NCI-H510A (cell line): ENCODE data around the gene GPD2.
"Not testable (repeated sequence)": the region's sequence is repeated elsewhere in the genome, so short reads cannot be mapped to it uniquely, and the experiment has no call there.

ENCODE experiments used
- DNase-seq: peaks from one replicate; lab custom pipeline; 2025; lab: John Stamatoyannopoulos, UW

GPD2 gene

GRCh38 chr2:156590085-156590739 lies 154.0 kb downstream of the GPD2 start:
- no peak for DNase-seq

DNA sequence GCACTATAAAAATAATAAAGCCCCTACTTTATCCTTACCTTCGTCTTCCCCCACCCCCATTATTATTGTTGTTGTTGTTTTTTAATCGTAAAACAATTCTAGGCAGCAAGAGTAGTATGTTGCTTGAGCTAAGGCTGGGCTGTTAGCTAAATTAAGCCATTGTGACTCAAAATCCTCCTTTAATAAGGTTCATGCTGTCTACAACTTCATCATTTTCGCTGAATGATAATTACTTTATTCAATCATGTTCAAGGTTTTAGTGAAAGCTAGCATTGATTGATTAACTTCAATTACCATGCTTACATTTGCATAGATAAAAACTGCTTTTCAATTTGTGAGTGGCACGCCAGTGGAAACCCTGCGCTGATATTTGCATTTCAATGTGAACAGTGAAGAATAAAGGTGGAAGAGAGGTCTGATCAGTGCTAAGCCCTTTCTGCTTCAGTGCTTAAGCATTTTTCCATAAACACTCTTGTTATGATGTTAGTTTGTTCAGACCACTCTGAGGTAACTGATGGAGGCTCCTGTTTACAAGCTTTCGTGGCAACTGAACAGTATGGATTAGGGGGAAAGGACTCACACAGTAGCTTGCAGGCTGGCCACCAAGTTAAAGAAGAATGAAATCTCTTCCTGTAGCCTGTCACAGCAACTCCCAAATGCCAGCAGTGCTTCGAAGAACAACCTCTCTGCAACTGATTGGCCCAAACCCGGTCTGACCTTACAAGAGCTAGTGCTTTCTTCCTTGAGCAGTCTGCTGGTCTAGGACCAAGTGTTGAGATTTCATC lies 156.8 kb downstream of the GPD2 start:
- no peak for DNase-seq

DNA sequence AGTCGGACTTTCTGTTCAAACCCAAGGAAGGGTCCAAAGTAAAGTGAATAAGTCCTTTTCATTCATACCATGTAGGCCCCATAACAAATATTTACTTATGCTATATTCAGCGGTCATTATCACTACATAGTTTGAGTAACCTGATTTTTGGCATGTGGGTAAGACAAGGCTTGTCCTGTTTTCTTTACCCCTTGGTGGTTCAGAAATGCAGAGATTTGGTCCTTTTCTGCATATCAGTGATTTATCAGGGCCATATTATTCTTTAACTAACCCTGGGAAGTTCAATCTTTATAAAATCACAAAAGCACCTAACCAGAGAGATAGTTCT lies 157.4 kb downstream of the GPD2 start:
- no peak for DNase-seq

GRCh38 chr2:156598563-156598962 lies 162.4 kb downstream of the GPD2 start:
- DNase-seq = no peak

DNA sequence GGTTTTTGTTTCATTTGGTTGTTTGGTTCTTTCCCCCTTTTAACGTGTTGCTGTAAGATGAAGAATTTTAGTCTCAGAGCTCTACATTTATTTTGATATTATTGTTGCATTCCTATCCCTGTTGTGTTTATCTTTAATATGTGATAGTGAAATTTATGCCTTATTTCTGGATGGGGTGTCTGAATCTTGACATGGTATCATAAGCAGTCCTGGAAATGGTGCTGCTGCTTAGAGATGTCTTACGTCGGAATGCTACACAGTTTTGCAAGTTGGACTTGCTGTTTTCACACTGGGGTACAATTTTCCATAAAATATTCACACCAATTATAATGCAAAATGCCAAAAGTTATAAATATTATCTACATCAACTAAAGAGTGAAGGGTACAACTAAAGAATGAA lies 164.0 kb downstream of the GPD2 start:
- DNase-seq = no peak

DNA sequence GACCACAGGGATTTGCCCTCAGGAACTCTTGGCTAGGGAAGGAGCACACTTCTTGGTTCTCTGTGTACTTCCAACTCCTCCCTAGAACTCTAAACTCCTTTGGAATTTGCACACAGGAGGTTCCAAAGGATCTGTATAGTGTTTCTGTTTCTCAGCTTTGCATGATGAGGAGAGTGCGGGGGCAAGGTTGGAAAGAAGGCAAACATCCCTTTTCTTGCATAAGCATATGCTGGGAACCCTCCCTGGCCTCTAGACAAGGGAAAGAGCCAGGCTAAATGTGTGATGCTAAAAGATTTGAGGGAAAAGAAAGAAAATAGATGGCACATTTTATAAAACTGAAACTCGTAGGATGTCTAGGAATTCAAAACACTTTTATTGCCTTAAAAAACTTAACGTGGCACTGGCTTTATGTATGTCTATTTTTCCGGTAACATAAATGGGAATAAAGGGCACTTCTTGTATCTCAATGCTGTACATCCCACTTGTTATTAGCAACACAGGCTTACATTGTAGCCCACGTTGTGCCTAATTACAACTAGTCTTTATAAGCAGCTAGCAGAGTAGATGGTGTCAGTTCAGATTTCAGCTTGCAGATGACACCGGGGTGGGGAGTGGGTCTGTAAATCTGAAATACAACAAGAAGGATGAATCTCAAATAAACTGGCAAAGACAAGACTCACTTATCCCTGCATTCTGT lies 165.8 kb downstream of the GPD2 start:
- DNase-seq = no peak

DNA sequence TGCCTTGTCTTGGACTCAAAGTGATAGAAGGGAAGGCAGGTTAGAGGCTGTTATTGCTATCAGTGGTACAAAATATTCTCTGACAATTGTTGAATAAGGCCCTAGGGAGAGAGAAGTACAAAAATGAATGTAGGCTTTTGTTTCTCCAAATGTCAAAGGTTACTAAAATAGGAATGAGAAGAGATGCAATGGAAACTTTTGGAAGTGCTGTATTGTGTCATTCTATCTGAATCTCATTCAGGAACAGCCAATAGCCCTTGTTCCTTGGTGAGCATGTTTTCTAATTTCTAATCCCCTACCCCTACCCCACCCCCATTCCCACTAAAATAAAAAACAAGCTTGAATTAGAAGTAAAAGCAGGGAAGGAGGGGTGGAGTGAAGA lies 166.4 kb downstream of the GPD2 start:
- DNase-seq = no peak

GRCh38 chr2:156615836-156616322 lies 179.7 kb downstream of the GPD2 start:
- no peak for DNase-seq

DNA sequence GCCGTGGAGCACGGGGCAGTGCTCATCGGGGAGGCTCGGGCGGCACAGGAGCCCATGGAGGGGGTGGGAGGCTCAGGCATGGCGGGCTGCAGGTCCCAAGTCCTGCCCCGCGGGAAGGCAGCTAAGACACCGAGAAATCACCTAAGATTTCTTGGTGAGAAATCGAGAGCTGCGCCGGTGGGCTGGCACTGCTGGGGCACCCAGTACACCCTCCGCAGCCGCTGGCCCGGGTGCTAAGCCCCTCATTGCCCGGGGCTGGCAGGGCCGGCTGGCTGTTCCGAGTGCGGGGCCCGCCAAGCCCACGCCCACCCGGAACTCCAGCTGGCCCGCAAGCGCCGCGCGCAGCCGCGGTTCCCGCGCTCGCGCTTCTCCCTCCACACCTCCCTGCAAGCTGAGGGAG lies 181.9 kb downstream of the GPD2 start:
- not testable (repeated sequence) for DNase-seq

GRCh38 chr2:156619021-156619539 lies 182.9 kb downstream of the GPD2 start:
- DNase-seq = peak; percentile 20

DNA sequence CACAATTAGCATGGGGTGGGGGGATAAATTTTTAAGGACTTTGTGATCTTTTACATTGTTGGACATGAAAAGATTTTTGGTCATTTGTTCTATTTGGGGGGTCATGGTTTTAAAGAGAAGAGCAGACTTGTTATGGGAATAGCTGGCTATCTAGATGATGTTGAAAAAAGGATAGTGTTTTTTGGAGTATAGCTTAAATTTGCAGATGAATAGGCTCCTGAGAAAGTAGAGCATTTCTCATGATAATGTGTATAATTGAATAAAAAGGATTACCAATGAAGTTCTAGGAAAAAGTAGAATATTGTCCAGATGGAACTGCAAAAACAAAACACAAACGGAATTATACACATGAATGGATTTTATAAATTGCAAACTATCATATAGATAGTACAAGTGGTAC lies 186.3 kb downstream of the GPD2 start:
- no peak for DNase-seq

- no peak for DNase-seq
These were observed 189.4 kb downstream of the GPD2 start for GRCh38 chr2:156625360-156626170.

DNA sequence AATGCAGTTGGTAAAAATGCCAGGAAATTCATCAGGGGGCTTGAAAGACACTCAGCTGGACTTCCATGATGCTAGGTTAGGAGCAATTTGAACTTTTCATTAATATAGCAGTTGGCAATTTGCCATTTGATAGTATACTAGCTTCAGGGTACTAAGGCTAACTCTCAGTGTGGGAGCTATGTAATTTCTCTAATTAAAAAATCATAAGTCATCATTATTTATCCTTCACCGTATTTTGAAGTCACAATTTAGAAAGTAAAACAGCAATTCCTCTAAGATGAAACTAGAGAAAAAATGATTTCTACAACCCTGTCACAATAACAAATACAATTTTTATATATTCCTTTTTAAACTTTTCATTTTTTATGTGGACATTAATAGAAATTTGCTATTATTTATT lies 190.8 kb downstream of the GPD2 start:
- no peak for DNase-seq

- no peak for DNase-seq
These were observed 194.6 kb downstream of the GPD2 start for GRCh38 chr2:156630579-156631337.

DNA sequence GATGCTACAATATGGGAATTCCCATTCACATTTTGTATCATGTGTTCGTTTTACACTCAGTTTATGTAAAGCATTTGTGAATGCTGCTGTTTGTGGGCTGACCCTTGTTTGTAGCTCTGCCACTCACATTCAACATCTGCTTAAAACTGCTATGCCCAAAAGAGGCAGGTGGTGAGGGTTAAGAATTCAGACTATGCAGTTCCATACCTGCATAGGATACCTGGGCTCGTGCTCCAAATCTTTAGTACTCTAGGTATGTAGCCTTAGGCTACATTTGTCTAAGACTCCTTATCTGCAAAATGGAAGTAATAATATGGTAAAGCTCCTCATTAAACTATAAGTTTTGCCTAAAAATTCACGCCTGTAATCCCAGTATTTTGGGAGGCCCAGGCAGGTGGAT lies 199.5 kb downstream of the GPD2 start:
- no peak for DNase-seq
